HG03460 (cell line): Measurements from ENCODE around the gene ASCC3.
"Not testable (repeated sequence)": the region's sequence is repeated elsewhere in the genome, so short reads cannot be mapped to it uniquely, and the experiment has no call there.

ENCODE experiments used
- ATAC-seq: cut with Tn5 transposase; IDR thresholded peaks from one replicate; pipeline ENCODE4 v1.9.1; 2021; ENCODE audit not compliant: unreplicated experiment

The ASCC3 gene

GRCh38 chr6:100890646-100891045 is 9.5 kb upstream of the ASCC3 start:
- not testable (repeated sequence) for ATAC-seq

GRCh38 chr6:100889351-100889750 is 8.2 kb upstream of the ASCC3 start:
- no peak for ATAC-seq

GRCh38 chr6:100886076-100886475 is 4.9 kb upstream of the ASCC3 start:
- no peak for ATAC-seq

GRCh38 chr6:100883347-100883746 is 2.2 kb upstream of the ASCC3 start:
- ATAC-seq: no peak

- peak; percentile 6 for ATAC-seq
Observed at GRCh38 chr6:100881707-100882040, 545 bp upstream of the ASCC3 start.

- no peak for ATAC-seq
Observed at GRCh38 chr6:100880149-100880852, 828 bp downstream of the ASCC3 start.

GRCh38 chr6:100879317-100879716 is 1.8 kb downstream of the ASCC3 start:
- ATAC-seq: no peak

- ATAC-seq: no peak
Observed at GRCh38 chr6:100877851-100878250, 3.3 kb downstream of the ASCC3 start.

GRCh38 chr6:100876251-100876650 is 4.9 kb downstream of the ASCC3 start:
- no peak for ATAC-seq

GRCh38 chr6:100865525-100865924 is 15.6 kb downstream of the ASCC3 start:
- ATAC-seq: no peak

GRCh38 chr6:100862063-100862462 is 19.1 kb downstream of the ASCC3 start:
- ATAC-seq: no peak

- no peak for ATAC-seq
Observed at GRCh38 chr6:100856146-100856545, 25.0 kb downstream of the ASCC3 start.

GRCh38 chr6:100851819-100852218 is 29.3 kb downstream of the ASCC3 start:
- no peak for ATAC-seq

- ATAC-seq: no peak
Observed at GRCh38 chr6:100850174-100850573, 31.0 kb downstream of the ASCC3 start.

- ATAC-seq: peak; percentile 82
Observed at GRCh38 chr6:100846276-100846675, 34.9 kb downstream of the ASCC3 start.

GRCh38 chr6:100845676-100846075 is 35.5 kb downstream of the ASCC3 start:
- ATAC-seq: no peak

- ATAC-seq: no peak
Observed at GRCh38 chr6:100839419-100839818, 41.7 kb downstream of the ASCC3 start.

- ATAC-seq: no peak
Observed at GRCh38 chr6:100838011-100838410, 43.1 kb downstream of the ASCC3 start.

GRCh38 chr6:100833972-100834574 is 47.1 kb downstream of the ASCC3 start:
- ATAC-seq: no peak

- ATAC-seq: not testable (repeated sequence)
Observed at GRCh38 chr6:100829077-100829595, 52.0 kb downstream of the ASCC3 start.

- no peak for ATAC-seq
Observed at GRCh38 chr6:100823041-100823440, 58.1 kb downstream of the ASCC3 start.

- no peak for ATAC-seq
Observed at GRCh38 chr6:100818066-100818465, 63.1 kb downstream of the ASCC3 start.

GRCh38 chr6:100810015-100810414 is 71.1 kb downstream of the ASCC3 start:
- no peak for ATAC-seq
